Fibroblast of villous mesenchyme (primary cell): ENCODE data around the gene CFAP61. TPM values are rescaled to one million over a fixed set of nuclear protein-coding genes. Genes with fewer than 3 reads are reported as not detected.

Experiments
- DNase-seq: peaks from one replicate; pipeline ENCODE4 v3.0.0-alpha.2; 2010; ENCODE audit warnings: low read depth
- H3K4me3 ChIP-seq: 2 replicates; pipeline ENCODE4 v1.5.1; 2011; ENCODE audit warnings: low read depth, mild to moderate bottlenecking, low read length
- total RNA-seq: library from RNA; depleted of rRNA; stranded (reverse); fragments of >200 nt; gene quantifications from 2 replicates; pipeline ENCODE4 v1.2.3, GENCODE V29; 2012
- TF ChIP-seq, protein P1 (sequence below): IDR thresholded peaks from 2 replicates; pipeline ENCODE4 v1.5.1; 2012; ENCODE audit warnings: low read depth, mild to moderate bottlenecking, low read length; ENCODE audit not compliant: insufficient read depth

Gene CFAP61
- total RNA-seq, 1 donor, result 0.43 TPM

DNA sequence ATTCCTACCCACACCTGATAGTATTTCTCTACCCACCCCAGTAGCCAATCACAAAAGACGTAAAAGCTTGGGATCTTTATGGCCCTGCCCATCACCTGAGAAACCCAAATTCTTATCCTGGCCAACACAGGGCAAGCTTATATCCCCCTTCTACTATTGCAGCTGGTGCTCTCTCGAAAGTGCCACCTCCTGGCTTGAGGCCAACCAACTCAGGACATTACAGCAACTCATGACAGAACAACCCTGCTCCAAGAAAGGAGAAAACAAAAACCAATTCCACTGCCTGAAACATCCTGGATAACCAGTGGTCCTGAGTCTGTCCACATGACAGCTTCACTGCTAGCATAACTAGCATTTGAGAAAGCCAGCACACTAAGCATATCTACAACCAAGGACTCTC, 97.9 kb downstream of the CFAP61 start:
- no peak for DNase-seq
- H3K4me3 ChIP-seq, result no peak overlapping the region
- TF ChIP-seq, protein P1, sequence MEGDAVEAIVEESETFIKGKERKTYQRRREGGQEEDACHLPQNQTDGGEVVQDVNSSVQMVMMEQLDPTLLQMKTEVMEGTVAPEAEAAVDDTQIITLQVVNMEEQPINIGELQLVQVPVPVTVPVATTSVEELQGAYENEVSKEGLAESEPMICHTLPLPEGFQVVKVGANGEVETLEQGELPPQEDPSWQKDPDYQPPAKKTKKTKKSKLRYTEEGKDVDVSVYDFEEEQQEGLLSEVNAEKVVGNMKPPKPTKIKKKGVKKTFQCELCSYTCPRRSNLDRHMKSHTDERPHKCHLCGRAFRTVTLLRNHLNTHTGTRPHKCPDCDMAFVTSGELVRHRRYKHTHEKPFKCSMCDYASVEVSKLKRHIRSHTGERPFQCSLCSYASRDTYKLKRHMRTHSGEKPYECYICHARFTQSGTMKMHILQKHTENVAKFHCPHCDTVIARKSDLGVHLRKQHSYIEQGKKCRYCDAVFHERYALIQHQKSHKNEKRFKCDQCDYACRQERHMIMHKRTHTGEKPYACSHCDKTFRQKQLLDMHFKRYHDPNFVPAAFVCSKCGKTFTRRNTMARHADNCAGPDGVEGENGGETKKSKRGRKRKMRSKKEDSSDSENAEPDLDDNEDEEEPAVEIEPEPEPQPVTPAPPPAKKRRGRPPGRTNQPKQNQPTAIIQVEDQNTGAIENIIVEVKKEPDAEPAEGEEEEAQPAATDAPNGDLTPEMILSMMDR, result no peak

DNA sequence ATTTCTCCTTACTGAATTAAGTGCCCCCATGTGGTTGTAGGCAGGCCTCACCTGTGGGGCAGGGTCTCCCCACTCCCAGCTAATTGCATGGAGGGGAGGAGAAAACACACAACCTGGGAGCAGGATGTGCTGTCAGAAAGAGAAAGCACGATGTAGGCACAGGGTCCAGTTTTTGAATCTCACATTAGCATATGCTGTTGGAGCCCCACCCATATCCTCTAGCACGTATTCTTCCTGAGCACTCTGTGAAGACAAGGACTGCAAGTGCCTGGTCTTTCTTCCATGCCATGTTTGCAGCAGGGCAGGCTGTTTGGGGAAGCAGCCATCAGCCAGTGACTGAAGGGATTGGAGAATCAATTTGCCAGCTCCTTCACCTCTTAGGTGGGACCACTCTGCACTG, 108.2 kb downstream of the CFAP61 start:
- H3K4me3 ChIP-seq, result no peak overlapping the region
- DNase-seq, result no peak
- TF ChIP-seq, protein P1, result no peak

DNA sequence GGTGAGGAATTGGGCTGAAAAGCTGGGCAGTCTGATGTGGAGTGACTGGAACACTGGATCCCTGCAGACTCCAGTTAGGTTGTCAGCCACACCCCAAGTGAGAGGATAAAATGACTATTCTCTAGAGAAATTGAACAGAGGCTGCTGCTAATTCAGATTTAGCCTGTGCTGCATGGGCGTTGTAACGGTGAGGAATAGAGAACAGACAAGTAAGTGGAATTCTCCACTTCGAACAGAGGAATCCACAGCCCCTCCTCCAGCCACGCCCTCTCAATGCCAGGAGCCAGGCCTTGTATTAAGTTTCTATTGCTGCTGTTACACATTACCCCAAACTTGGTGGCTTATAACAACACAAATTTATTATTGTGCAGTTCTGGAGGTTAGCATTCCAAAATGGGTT, 109.3 kb downstream of the CFAP61 start:
- H3K4me3 ChIP-seq, result no peak overlapping the region
- no peak for DNase-seq
- TF ChIP-seq, protein P1, result no peak

- TF ChIP-seq, protein P1, result no peak
These were observed 115.4 kb downstream of the CFAP61 start for GRCh38 chr20:20167698-20168097.

GRCh38 chr20:20173254-20173653, 120.9 kb downstream of the CFAP61 start:
- DNase-seq, result no peak
- TF ChIP-seq, protein P1, result no peak
- H3K4me3 ChIP-seq, result no peak overlapping the region

More at GRCh38 chr20:20167698-20168097, 115.4 kb downstream of the CFAP61 start:
- no peak overlapping the region for H3K4me3 ChIP-seq
- no peak for DNase-seq

GRCh38 chr20:20174089-20174835, 121.9 kb downstream of the CFAP61 start:
- TF ChIP-seq, protein P1, result no peak
- H3K4me3 ChIP-seq, result no peak overlapping the region
- no peak for DNase-seq

DNA sequence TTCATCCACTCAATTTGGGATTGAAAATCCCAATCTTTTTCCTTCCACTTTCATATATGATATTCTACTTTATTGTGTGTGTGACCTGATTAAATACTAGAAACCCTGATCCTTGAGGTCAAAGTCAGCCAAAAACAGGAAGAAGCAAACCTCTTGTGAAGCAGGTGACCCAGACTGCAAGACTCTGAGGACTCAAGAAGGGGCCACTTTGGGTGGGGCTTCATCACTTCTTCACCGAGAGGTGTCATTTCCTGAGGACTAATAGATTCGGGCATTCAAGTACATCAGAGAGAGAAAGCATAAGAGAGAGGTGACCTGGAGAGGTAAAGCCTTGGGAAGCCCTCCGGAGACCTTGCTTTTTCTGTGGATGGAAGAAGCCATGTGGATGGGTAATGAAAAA, 129.0 kb downstream of the CFAP61 start:
- TF ChIP-seq, protein P1, result no peak
- no peak for DNase-seq
- no peak overlapping the region for H3K4me3 ChIP-seq
